GM12872 (cell line): ENCODE measurements around the gene NEUROD1.

ENCODE experiments used
- CTCF ChIP-seq: IDR thresholded peaks from 3 replicates; pipeline ENCODE4 v1.5.1; 2011; ENCODE audit warnings: low read depth, mild to moderate bottlenecking, low read length, moderate library complexity; ENCODE audit not compliant: insufficient read depth

NEUROD1 gene

GRCh38 chr2:181697126-181697525 is 16.8 kb upstream of the NEUROD1 start:
- no peak for TF ChIP-seq CTCF

GRCh38 chr2:181694271-181694670 is 14.0 kb upstream of the NEUROD1 start:
- no peak for TF ChIP-seq CTCF

- TF ChIP-seq CTCF = no peak
Measured at GRCh38 chr2:181690860-181691259, 10.5 kb upstream of the NEUROD1 start.

- TF ChIP-seq CTCF = no peak
Measured at GRCh38 chr2:181686576-181687185, 6.4 kb upstream of the NEUROD1 start.

GRCh38 chr2:181685150-181685688 is 4.9 kb upstream of the NEUROD1 start:
- TF ChIP-seq CTCF = no peak

GRCh38 chr2:181684454-181685149 is 4.3 kb upstream of the NEUROD1 start:
- TF ChIP-seq CTCF = no peak

- TF ChIP-seq CTCF = no peak
Measured at GRCh38 chr2:181683518-181684453, 3.5 kb upstream of the NEUROD1 start.
